ENCODE results near the gene IRF6.

IRF6 gene

DNA sequence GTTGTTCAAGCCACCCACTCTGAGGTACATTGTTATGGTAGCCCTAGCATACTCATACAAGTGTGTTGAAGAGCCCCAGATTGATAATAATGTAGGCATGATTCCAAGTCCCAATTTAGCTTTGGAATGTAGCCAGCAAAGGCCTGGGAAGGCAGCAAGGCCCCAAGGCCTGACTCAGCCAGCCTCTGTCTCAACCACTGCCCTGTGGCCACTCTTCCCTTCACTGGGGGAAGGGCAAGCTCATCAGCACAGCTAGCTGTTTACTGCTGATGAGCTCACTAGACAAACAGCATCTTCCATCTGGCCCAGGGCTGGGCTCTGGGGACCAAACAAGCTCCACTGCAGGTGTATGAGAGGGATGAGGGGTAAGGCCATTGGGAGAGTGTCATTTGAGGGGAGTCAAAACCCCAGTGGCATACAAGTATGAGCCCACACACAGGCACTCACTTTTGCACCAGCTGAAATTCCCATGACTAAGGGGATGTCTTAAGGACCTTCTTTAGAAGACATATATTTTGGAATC lies 2.2 kb upstream of the IRF6 start:
- Histone ChIP-seq H3K9me2 (replicated peaks; ENCODE audit: insufficient read depth, low read length) (no peaks in the 10 kb centered on the region), H3K4me3 (ENCODE audit: insufficient read depth, low read length, poor library complexity, severe bottlenecking) (no peak overlapping the region), H3K36me3 (ENCODE audit: low read length) (no peaks in the 10 kb centered on the region), H3K27me3 (ENCODE audit: low read length) (no peaks in the 10 kb centered on the region), H4K20me1 (ENCODE audit: low read depth, low read length) (no peaks in the 10 kb centered on the region), H3K79me2 (ENCODE audit: insufficient read depth, low read length) (no peaks in the 10 kb centered on the region), H3K27ac (ENCODE audit: low read depth, low read length) (no peak overlapping the region), H3K4me2 (ENCODE audit: low read depth, low read length, poor library complexity, severe bottlenecking) (no peak overlapping the region), H3K9ac (ENCODE audit: low read length) (no peak overlapping the region), H3F3A (ENCODE audit: insufficient read depth) (no peaks in the 10 kb centered on the region), H2AFZ (ENCODE audit: low read depth, low read length, severe bottlenecking) (no peak overlapping the region), H3K9me3 (ENCODE audit: insufficient read depth, low read length) (no peaks in the 10 kb centered on the region)
- TF ChIP-seq, protein P1, sequence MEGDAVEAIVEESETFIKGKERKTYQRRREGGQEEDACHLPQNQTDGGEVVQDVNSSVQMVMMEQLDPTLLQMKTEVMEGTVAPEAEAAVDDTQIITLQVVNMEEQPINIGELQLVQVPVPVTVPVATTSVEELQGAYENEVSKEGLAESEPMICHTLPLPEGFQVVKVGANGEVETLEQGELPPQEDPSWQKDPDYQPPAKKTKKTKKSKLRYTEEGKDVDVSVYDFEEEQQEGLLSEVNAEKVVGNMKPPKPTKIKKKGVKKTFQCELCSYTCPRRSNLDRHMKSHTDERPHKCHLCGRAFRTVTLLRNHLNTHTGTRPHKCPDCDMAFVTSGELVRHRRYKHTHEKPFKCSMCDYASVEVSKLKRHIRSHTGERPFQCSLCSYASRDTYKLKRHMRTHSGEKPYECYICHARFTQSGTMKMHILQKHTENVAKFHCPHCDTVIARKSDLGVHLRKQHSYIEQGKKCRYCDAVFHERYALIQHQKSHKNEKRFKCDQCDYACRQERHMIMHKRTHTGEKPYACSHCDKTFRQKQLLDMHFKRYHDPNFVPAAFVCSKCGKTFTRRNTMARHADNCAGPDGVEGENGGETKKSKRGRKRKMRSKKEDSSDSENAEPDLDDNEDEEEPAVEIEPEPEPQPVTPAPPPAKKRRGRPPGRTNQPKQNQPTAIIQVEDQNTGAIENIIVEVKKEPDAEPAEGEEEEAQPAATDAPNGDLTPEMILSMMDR (IDR thresholded peaks at IDR 0.05; ENCODE audit: insufficient read depth, low read length, poor library complexity, severe bottlenecking), result no peak
- TF ChIP-seq EZH2phosphoT487 (conservative IDR thresholded peaks at IDR 0.05; ENCODE audit: low read length), result no peak

- no peaks in the 10 kb centered on the region for H3K27me3 ChIP-seq (ENCODE audit: low read length)
- H4K20me1 ChIP-seq (ENCODE audit: low read depth, low read length), result no peaks in the 10 kb centered on the region
- H3K9ac ChIP-seq (ENCODE audit: low read length), result no peak overlapping the region
- H3K4me2 ChIP-seq (ENCODE audit: low read depth, low read length, poor library complexity, severe bottlenecking), result no peak overlapping the region
- no peak overlapping the region for H2AFZ ChIP-seq (ENCODE audit: low read depth, low read length, severe bottlenecking)
- no peaks in the 10 kb centered on the region for H3K9me2 ChIP-seq (replicated peaks; ENCODE audit: insufficient read depth, low read length)
- no peak overlapping the region for H3K4me3 ChIP-seq (ENCODE audit: insufficient read depth, low read length, poor library complexity, severe bottlenecking)
- H3K27ac ChIP-seq (ENCODE audit: low read depth, low read length), result no peak overlapping the region
- H3K36me3 ChIP-seq (ENCODE audit: low read length), result no peaks in the 10 kb centered on the region
- TF ChIP-seq EZH2phosphoT487 (conservative IDR thresholded peaks at IDR 0.05; ENCODE audit: low read length), result no peak
- TF ChIP-seq, protein P1 (IDR thresholded peaks at IDR 0.05; ENCODE audit: insufficient read depth, low read length, poor library complexity, severe bottlenecking), result no peak
- H3F3A ChIP-seq (ENCODE audit: insufficient read depth), result no peaks in the 10 kb centered on the region
- no peaks in the 10 kb centered on the region for H3K79me2 ChIP-seq (ENCODE audit: insufficient read depth, low read length)
- no peaks in the 10 kb centered on the region for H3K9me3 ChIP-seq (ENCODE audit: insufficient read depth, low read length)
Measured at GRCh38 chr1:209807509-209807908, 1.6 kb upstream of the IRF6 start.

DNA sequence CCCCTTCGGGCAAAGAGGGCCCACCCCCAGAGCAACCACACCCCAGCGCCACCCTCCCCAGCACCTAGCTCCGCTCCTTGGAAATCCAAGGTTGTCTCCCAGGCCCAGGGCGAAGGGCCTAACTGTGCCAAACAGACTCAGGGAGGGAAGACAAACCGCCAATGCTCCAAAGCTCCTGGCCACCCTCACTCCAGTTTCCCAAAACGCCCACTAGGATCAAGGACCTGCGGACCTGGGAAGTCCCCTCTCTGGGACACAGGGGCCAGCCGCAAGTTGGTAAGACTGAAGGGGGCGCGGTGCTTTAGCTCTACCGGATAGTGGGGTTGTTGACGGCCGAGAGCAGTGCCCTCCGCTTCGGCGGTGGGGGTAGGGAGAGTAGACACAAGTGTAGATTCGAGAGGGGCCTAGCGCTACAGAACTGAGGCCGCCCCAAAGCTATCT lies 581 bp downstream of the IRF6 start:
- no peak overlapping the region for H2AFZ ChIP-seq (ENCODE audit: low read depth, low read length, severe bottlenecking)
- TF ChIP-seq, protein P1 (IDR thresholded peaks at IDR 0.05; ENCODE audit: insufficient read depth, low read length, poor library complexity, severe bottlenecking), result no peak
- TF ChIP-seq EZH2phosphoT487 (conservative IDR thresholded peaks at IDR 0.05; ENCODE audit: low read length), result no peak
- no peaks in the 10 kb centered on the region for H3K9me2 ChIP-seq (replicated peaks; ENCODE audit: insufficient read depth, low read length)

More for the DNA sequence above, 581 bp downstream of the IRF6 start:
- Histone ChIP-seq H3K9ac (ENCODE audit: low read length) (no peak overlapping the region), H3K4me2 (ENCODE audit: low read depth, low read length, poor library complexity, severe bottlenecking) (no peak overlapping the region), H4K20me1 (ENCODE audit: low read depth, low read length) (no peaks in the 10 kb centered on the region), H3K4me3 (ENCODE audit: insufficient read depth, low read length, poor library complexity, severe bottlenecking) (no peak overlapping the region), H3K9me3 (ENCODE audit: insufficient read depth, low read length) (no peaks in the 10 kb centered on the region), H3K36me3 (ENCODE audit: low read length) (no peaks in the 10 kb centered on the region), H3K79me2 (ENCODE audit: insufficient read depth, low read length) (no peaks in the 10 kb centered on the region), H3K27me3 (ENCODE audit: low read length) (no peaks in the 10 kb centered on the region), H3F3A (ENCODE audit: insufficient read depth) (no peaks in the 10 kb centered on the region), H3K27ac (ENCODE audit: low read depth, low read length) (no peak overlapping the region)

Data from SU-DHL-6 (cell line).